ENCODE measurements around the gene NDC1. TPM values are rescaled to one million over a fixed set of nuclear protein-coding genes. Genes with fewer than 3 reads are reported as not detected.

The NDC1 gene
- total and polyA plus RNA-seq, 2 donors (not counting 3 experiments of a cell fraction or from before 2014, with no cell fraction given), result 23.2 to 29.2 TPM

DNA sequence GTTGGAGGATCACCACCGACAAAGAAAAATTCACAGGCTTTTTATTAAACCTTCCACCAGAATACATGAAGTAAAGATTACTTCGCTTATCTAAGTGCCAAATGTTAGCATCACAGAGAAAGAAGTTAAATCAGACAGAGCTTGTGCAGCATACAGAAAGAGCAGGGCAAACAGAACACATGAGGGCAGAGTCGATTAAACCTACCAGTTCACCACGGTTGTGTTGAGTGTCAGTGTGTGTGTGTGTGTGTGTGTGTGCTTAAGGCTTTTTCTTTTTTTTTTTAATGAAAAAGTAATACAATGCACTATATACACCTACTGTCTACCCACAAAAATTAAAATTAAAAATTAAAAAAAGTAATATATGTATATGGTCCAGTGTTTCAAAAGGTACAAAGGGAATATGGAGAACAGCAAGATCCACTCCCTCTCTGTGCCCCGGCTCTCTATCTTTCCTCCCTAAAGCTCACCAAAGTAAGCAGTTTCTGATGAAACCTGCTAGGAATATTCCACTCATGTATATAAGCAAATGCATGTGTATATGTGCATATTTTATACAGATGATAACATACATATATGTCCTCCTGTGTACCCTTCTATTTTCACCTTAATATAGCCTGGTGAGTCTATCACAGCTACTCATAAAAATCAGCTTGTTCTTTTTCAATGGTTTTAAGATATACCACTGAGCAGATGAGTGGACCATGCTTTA is 33.8 kb upstream of the NDC1 start:
- H3K4me1 ChIP-seq (ENCODE audit: control insufficient read depth, extremely low read depth, insufficient read depth, low read length), result peaks cover 8% of the 10 kb centered on the region
- dilution Hi-C loops (cut with MboI; ENCODE audit: extremely low pct_ligation_motif_present, low sequenced_read_pairs) (no loop called here), intact Hi-C loops (cut with micrococcal nuclease) (no loop called here)
- H3K27me3 ChIP-seq (ENCODE audit: control insufficient read depth in 2 of 2, insufficient read depth in 2 of 2, low read length in 2 of 2), result no peaks in the 10 kb centered on the region
- no peak for TF ChIP-seq MYC (IDR thresholded peaks at IDR 0.05; ENCODE audit: low read depth, low read length)
- TF ChIP-seq, protein P1, sequence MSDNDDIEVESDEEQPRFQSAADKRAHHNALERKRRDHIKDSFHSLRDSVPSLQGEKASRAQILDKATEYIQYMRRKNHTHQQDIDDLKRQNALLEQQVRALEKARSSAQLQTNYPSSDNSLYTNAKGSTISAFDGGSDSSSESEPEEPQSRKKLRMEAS (IDR thresholded peaks at IDR 0.05; ENCODE audit: insufficient read depth, insufficient read length), result no peak
- TF ChIP-seq, protein P2, sequence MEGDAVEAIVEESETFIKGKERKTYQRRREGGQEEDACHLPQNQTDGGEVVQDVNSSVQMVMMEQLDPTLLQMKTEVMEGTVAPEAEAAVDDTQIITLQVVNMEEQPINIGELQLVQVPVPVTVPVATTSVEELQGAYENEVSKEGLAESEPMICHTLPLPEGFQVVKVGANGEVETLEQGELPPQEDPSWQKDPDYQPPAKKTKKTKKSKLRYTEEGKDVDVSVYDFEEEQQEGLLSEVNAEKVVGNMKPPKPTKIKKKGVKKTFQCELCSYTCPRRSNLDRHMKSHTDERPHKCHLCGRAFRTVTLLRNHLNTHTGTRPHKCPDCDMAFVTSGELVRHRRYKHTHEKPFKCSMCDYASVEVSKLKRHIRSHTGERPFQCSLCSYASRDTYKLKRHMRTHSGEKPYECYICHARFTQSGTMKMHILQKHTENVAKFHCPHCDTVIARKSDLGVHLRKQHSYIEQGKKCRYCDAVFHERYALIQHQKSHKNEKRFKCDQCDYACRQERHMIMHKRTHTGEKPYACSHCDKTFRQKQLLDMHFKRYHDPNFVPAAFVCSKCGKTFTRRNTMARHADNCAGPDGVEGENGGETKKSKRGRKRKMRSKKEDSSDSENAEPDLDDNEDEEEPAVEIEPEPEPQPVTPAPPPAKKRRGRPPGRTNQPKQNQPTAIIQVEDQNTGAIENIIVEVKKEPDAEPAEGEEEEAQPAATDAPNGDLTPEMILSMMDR (IDR thresholded peaks at IDR 0.05; ENCODE audit: extremely low read depth in 1 of 2, insufficient read depth in 1 of 2, low read depth in 1 of 2, low read length in 2 of 2), result no peak
- no peak for TF ChIP-seq GATA2 (IDR thresholded peaks at IDR 0.05; ENCODE audit: insufficient read depth, insufficient read length, low read depth, low read length)
- no peak for TF ChIP-seq POLR2AphosphoS5 (IDR thresholded peaks at IDR 0.05; ENCODE audit: insufficient read depth, low read depth, low read length)
- no peak for TF ChIP-seq JUN (IDR thresholded peaks at IDR 0.05; ENCODE audit: borderline replicate concordance, insufficient read depth, insufficient read length, low read depth)
- TF ChIP-seq POLR2A (IDR thresholded peaks at IDR 0.05; ENCODE audit: low read depth, low read length), result no peak
- no peak for TF ChIP-seq FOS (IDR thresholded peaks at IDR 0.05; ENCODE audit: borderline replicate concordance, insufficient read depth, low read length)
- no peak overlapping the region for H3K9ac ChIP-seq (replicated peaks; ENCODE audit: extremely low read depth, insufficient read depth, low read length)
- DNase-seq (ENCODE audit: low read depth, low spot score) (no peak), FAIRE-seq (no peak)
- H3K9me1 ChIP-seq (replicated peaks; ENCODE audit: control insufficient read depth, extremely low read depth, insufficient read depth, low read length), result no peaks in the 10 kb centered on the region
- no peaks in the 10 kb centered on the region for H3K79me2 ChIP-seq (ENCODE audit: control insufficient read depth, insufficient read depth, low read length)
- H3K36me3 ChIP-seq (ENCODE audit: control insufficient read depth in 2 of 2, extremely low read depth in 1 of 2, insufficient read depth in 2 of 2, low read length in 2 of 2), result peaks cover 0 to 2% of the 10 kb centered on the region in 2 experiments
- no TSS peak for BruUV-seq (replicated peaks)
- POLR2A ChIA-PET, result no interaction called here
- no peak overlapping the region for H2AFZ ChIP-seq (ENCODE audit: low read depth, low read length)
- CTCF ChIA-PET, result interaction anchor here (1.1 to 6.6 kb wide), 2 partner anchors 11 to 78 kb away, joined by 3 to 61 read pairs; no protein-coding TSS in a partner anchor
- no peak overlapping the region for H3K27ac ChIP-seq (ENCODE audit: insufficient read depth, low read depth, low read length)
- H4K20me1 ChIP-seq (replicated peaks; ENCODE audit: control insufficient read depth, extremely low read depth, insufficient read depth, low read length), result no peaks in the 10 kb centered on the region
- no peaks in the 10 kb centered on the region for H3K9me3 ChIP-seq (replicated peaks; ENCODE audit: control insufficient read depth, insufficient read depth, low read length)
- no peak overlapping the region for H3K4me2 ChIP-seq (ENCODE audit: insufficient read depth, low read length)
- H3K4me3 ChIP-seq (replicated peaks in 1 of 3; ENCODE audit: insufficient read depth in 1 of 3, low read depth in 1 of 3, low read length in 3 of 3), result no peak overlapping the region

Data from endothelial cell of umbilical vein (primary cell).